GM13977 (cell line): ENCODE results near the gene LCE2B.
A peak's percentile ranks its signal among the peaks of the same experiment; 100 is the strongest.
"Not testable (repeated sequence)": the region's sequence is repeated elsewhere in the genome, so short reads cannot be mapped to it uniquely, and the experiment has no call there.

Experiments
- DNase-seq: peaks from one replicate; pipeline ENCODE4 v3.0.0; 2012; ENCODE audit warnings: low spot score
- in situ Hi-C: fragments of 300-500 bp; cut with MboI; formaldehyde crosslinking; loops from one replicate; pipeline ENCODE4 v1.12.0; 2022; ENCODE audit warnings: low sequenced_read_pairs, low pct_unique_long_range_greater_than_20kb, mixed read lengths, inconsistent platforms; ENCODE audit not compliant: unreplicated experiment
- TF ChIP-seq, protein P1 (sequence below): IDR thresholded peaks from 2 replicates; pipeline ENCODE4 v1.5.1; 2012; ENCODE audit warnings: mild to moderate bottlenecking, control low read depth; ENCODE audit not compliant: insufficient read depth; ENCODE audit errors: extremely low read depth, missing control alignments

The LCE2B gene, protein sequence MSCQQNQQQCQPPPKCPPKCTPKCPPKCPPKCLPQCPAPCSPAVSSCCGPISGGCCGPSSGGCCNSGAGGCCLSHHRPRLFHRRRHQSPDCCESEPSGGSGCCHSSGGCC

DNA sequence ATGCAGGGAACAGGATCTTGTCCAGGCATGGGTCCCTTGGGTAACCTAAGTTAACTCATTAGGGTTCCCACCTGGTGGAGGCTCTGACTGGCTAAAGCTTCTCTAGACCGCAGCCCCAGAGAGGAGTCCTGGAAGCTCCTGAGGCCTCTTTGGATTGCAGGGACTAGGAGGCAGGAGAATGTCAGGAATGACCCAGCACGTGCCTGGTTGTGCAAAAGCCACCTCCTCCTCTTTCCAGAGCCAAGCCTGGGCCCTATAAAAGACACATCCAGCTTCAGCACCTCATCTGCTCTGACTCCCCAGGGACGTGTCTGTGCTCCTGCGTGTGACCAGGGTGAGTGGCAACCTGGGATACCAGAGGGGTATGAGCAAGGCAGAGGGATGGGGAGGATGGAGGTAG, at the start of gene LCE2B:
LCE2B (plus strand) TSS at position 301 of the 400 bp plus-strand sequence. CDS start 721 bp downstream, outside the sequence.
- in situ Hi-C loops, DNase-seq: not testable (repeated sequence)

DNA sequence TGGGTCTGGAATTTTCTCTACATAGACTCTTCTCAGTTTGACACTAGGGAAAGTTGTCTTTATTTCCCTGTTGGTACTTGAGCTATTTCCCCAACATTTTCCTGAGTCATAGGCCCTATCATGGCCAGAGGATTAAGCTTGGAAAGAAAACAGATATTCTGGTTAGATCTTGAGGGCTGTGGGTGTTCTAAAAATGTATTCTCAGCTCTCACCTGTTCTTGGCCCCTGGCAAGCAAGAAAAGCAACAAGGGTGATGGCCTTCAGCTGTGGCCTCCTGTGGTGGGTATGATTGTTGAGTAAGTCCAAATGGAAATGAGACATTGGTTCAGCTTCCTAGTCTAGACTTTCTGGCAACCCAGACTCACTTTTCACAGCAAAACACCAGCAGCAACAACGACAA, 45.6 kb upstream of the LCE2B start:
- no peak for DNase-seq
- TF ChIP-seq, protein P1, sequence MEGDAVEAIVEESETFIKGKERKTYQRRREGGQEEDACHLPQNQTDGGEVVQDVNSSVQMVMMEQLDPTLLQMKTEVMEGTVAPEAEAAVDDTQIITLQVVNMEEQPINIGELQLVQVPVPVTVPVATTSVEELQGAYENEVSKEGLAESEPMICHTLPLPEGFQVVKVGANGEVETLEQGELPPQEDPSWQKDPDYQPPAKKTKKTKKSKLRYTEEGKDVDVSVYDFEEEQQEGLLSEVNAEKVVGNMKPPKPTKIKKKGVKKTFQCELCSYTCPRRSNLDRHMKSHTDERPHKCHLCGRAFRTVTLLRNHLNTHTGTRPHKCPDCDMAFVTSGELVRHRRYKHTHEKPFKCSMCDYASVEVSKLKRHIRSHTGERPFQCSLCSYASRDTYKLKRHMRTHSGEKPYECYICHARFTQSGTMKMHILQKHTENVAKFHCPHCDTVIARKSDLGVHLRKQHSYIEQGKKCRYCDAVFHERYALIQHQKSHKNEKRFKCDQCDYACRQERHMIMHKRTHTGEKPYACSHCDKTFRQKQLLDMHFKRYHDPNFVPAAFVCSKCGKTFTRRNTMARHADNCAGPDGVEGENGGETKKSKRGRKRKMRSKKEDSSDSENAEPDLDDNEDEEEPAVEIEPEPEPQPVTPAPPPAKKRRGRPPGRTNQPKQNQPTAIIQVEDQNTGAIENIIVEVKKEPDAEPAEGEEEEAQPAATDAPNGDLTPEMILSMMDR: no peak
- in situ Hi-C loops: no loop called here

DNA sequence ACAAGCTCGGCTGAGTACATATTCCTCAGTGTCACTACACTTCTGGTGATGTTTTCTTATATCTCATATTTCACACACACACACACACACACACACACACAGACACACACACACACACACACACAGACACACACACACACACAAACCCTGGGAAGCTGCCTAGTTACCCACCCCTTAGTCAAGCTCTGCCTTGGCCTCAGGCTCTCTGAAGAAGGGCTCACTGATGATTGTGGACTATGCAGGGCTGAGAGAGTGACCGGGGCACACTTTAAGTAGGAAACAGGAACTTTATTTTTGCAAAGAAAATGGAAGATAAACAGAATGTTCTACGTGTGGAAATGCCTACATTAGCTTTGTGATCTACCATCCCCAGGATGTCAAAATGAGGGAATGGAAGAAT, 42.0 kb upstream of the LCE2B start:
- TF ChIP-seq, protein P1: no peak
- no peak for DNase-seq
- in situ Hi-C loops: no loop called here

DNA sequence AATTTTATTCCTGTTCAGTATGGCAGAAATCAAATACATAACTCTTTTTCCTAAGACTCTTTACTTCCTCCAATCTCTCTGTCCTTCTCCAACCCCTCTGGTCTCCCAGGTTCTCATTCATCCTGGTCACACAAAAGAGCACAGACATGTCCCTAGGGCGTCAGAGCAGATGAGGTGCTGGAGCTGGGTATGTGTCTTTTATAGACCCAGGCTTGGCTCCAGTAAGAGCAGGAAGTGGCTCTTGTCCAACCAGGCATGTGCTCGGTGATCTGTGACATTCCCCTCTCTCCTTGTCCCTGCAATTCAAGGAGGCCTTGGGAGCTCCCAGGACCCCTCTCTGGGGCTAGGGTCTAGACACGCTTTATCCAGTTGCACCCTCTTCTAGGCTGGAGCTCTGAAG, 40.8 kb upstream of the LCE2B start:
- in situ Hi-C loops: no loop called here
- TF ChIP-seq, protein P1: no peak
- DNase-seq: no peak

DNA sequence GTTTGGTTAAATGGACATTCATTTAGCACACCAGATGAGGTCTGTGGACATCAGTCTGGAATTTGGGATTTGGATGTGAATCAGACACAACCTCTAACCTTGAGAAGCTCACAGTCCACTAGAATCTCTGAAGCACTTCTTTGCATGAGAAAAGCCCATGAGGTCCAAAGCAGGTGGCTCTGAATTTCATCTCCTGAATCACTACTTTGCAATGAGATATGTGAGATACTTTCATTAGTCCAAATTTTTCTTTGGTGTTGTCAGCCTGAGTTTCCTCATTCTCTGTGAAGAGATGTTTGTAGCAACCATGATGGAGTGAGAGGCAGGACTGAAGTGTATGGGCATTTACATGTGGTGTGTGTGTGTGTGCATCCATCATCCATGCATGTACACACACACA, 39.3 kb upstream of the LCE2B start:
- in situ Hi-C loops: no loop called here
- no peak for DNase-seq
- TF ChIP-seq, protein P1: no peak

DNA sequence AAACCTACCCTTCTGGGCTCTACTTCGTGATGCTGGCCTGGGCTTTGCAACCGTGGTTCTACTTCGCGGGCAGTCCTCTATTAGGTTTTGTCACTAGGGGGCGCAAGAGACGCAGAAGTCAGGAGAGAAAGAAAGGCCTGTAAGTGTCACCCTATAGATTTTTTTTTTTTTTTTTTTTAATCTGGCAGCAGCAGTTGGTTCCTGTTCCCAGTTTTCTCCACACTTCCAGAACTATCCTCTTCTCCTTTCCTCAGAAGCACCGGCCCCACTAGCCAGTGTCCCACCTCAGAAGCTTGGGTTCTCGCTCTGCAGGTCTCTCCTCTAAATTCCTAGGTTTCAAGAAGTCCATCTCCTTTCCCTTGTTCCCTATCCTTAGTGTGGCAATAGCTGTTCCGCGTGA, 31.8 kb upstream of the LCE2B start:
- in situ Hi-C loops: no loop called here
- TF ChIP-seq, protein P1: peak; percentile 78
- peak; percentile 61 for DNase-seq

DNA sequence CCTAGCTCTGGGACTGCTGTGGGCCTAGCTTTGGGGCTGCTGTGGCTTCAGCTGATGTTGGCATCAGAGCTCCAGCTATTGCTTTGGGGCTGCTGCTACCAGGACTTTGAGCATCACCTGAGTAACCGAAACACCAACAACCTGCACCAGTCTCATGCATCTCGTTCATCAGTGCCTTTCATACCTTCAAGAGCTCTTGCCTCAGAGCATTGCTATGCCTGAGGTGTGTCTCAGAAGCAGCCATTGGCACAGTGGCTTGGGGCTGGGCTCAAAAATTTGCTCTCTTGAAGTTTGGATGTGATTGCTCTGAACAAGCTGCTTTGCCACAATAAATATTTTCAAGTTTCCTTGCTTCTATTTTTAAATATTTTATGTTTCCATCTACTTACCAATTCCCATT, 29.5 kb upstream of the LCE2B start:
- in situ Hi-C loops: no loop called here
- no peak for DNase-seq
- TF ChIP-seq, protein P1: no peak
